ENCODE results near the gene CHSY1.

Gene CHSY1

GRCh38 chr15:101171954-101172353 is 79.9 kb downstream of the CHSY1 start:
- DNase-seq (ENCODE audit: low read depth) = no peak

GRCh38 chr15:101170568-101171350 is 81.1 kb downstream of the CHSY1 start:
- DNase-seq (ENCODE audit: low read depth) = no peak

GRCh38 chr15:101169495-101170071 is 82.3 kb downstream of the CHSY1 start:
- DNase-seq (ENCODE audit: low read depth) = no peak

- no peak for DNase-seq (ENCODE audit: low read depth)
These were observed 82.9 kb downstream of the CHSY1 start for GRCh38 chr15:101168898-101169494.

GRCh38 chr15:101168463-101168824 is 83.4 kb downstream of the CHSY1 start:
- no peak for DNase-seq (ENCODE audit: low read depth)

- DNase-seq (ENCODE audit: low read depth) = no peak
These were observed 83.9 kb downstream of the CHSY1 start for GRCh38 chr15:101167753-101168462.

- DNase-seq (ENCODE audit: low read depth) = no peak
These were observed 84.5 kb downstream of the CHSY1 start for GRCh38 chr15:101167411-101167752.

GRCh38 chr15:101165905-101166471 is 85.9 kb downstream of the CHSY1 start:
- DNase-seq (ENCODE audit: low read depth) = no peak

GRCh38 chr15:101162701-101163483 is 89.0 kb downstream of the CHSY1 start:
- no peak for DNase-seq (ENCODE audit: low read depth)

GRCh38 chr15:101161656-101162055 is 90.2 kb downstream of the CHSY1 start:
- no peak for DNase-seq (ENCODE audit: low read depth)

- no peak for DNase-seq (ENCODE audit: low read depth)
These were observed 91.7 kb downstream of the CHSY1 start for GRCh38 chr15:101159936-101160815.

- no peak for DNase-seq (ENCODE audit: low read depth)
These were observed 92.5 kb downstream of the CHSY1 start for GRCh38 chr15:101159096-101159935.

GRCh38 chr15:101158166-101159095 is 93.4 kb downstream of the CHSY1 start:
- DNase-seq (ENCODE audit: low read depth) = no peak

GRCh38 chr15:101157721-101158120 is 94.1 kb downstream of the CHSY1 start:
- no peak for DNase-seq (ENCODE audit: low read depth)

- no peak for DNase-seq (ENCODE audit: low read depth)
These were observed 95.2 kb downstream of the CHSY1 start for GRCh38 chr15:101156509-101157159.

GRCh38 chr15:101156061-101156460 is 95.8 kb downstream of the CHSY1 start:
- DNase-seq (ENCODE audit: low read depth) = no peak

GRCh38 chr15:101153801-101154656 is 97.8 kb downstream of the CHSY1 start:
- DNase-seq (ENCODE audit: low read depth) = no peak
